GM12801 (cell line): ENCODE results near the gene CCT7.

Experiments
- TF ChIP-seq, protein P1 (sequence below): IDR thresholded peaks from one replicate; pipeline ENCODE4 v1.5.1; 2011; ENCODE audit warnings: control low read depth; ENCODE audit not compliant: insufficient read length; ENCODE audit errors: extremely low read depth

Gene CCT7

DNA sequence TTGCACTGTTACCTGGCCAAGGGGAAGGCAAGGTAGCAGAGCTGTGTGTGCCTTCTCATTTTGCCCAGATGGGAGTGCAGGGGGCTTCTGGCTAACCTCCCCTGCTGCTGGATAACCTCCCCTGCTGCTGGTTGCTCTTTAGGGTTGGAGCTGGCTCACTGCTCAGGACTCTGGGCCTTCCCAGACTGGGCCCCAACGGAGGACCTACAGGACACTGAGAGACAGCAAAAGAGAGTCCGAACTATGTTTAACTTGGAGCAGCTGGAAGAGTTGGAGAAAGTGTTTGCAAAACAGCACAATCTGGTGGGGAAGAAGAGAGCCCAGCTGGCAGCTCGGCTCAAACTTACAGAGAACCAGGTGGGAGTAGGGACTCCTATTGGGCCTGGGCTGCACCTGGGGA is 25.9 kb upstream of the CCT7 start:
- TF ChIP-seq, protein P1, sequence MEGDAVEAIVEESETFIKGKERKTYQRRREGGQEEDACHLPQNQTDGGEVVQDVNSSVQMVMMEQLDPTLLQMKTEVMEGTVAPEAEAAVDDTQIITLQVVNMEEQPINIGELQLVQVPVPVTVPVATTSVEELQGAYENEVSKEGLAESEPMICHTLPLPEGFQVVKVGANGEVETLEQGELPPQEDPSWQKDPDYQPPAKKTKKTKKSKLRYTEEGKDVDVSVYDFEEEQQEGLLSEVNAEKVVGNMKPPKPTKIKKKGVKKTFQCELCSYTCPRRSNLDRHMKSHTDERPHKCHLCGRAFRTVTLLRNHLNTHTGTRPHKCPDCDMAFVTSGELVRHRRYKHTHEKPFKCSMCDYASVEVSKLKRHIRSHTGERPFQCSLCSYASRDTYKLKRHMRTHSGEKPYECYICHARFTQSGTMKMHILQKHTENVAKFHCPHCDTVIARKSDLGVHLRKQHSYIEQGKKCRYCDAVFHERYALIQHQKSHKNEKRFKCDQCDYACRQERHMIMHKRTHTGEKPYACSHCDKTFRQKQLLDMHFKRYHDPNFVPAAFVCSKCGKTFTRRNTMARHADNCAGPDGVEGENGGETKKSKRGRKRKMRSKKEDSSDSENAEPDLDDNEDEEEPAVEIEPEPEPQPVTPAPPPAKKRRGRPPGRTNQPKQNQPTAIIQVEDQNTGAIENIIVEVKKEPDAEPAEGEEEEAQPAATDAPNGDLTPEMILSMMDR: no peak

DNA sequence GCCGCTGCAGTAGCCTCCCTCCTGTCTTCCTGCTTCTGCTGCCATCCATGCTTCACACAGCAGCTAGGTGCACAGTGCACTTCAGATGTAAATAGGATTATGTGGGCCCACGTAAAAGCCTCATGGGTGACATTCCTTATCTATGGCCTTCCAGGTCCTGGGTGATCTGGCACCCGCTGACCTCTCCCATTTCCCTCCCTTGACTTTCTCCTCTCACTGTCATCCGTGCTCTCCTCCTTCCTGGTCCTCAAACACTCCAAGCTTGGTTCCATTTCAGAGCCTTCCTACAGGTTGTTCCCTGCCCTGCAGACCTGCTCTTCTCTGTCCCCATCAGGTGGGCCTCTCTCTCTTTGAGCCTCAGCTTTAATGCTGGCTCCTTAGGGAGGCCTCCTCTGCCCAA is 24.1 kb upstream of the CCT7 start:
- TF ChIP-seq, protein P1: no peak

DNA sequence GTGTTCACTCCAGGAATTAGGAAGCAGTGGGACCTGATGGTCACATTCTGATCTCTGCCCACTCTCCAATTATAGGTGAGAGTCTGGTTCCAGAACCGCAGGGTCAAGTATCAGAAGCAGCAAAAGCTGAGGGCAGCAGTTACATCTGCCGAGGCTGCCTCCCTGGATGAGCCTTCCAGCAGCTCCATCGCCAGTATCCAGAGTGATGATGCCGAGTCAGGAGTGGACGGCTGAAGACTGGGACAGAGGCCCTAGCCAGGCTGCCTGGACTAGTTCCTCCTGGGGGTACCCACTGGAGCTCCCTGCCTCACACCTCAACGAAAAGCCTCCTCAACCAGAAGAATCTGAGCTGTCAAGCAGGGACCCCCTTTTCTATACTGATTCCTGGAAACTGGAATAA is 23.4 kb upstream of the CCT7 start:
- TF ChIP-seq, protein P1: no peak

DNA sequence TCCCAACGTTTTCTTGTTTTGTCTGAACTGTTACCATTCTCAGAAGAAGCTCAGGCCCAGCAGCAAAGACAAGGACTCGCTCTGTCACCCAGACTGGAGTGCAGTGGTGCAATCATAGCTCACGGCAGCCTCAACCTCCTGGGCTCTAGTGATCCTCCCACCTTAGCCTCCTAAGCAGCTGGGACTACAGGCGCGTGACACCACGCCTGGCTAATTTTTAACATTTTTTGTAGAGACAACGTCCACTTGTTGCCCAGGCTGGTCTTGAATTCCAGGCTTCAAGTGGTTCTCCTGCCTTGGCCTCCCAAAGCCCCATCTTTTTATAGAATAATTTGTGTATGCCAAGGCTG is 22.0 kb upstream of the CCT7 start:
- TF ChIP-seq, protein P1: no peak

DNA sequence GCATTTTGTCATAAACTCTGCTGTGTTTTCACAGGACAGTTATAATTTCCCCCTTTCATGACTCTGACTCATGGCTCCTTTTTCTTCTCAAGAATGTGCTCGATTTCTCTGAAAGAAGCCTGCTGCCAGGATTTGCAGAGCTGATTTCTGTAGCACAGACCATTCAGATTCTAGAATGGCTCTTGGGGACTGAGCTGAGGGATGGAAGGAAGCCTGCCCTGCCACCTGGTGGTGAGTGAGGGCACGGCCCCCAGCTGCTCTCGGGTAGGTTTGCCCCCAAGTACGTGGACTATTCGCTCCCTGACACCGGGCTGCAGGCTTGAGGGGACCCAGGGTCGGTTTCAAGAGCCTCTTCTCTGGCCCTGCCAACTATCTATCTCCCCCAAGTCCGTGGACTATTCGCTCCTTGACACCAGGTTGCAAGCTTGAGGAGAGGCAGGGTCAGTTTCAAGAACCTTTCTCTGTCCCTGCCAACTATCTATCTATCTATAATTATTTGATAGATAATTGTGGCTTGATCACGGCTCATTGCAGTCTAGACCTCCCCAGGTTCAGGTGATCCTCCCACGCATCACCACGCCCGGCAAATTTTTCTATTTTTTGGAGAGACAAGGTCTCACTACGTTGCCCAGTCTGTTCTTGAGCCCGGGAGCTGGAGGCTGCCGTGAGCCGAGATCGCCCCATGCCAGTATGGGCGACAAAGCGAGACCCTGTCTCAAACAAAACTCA is 21.5 kb upstream of the CCT7 start:
- TF ChIP-seq, protein P1: no peak

DNA sequence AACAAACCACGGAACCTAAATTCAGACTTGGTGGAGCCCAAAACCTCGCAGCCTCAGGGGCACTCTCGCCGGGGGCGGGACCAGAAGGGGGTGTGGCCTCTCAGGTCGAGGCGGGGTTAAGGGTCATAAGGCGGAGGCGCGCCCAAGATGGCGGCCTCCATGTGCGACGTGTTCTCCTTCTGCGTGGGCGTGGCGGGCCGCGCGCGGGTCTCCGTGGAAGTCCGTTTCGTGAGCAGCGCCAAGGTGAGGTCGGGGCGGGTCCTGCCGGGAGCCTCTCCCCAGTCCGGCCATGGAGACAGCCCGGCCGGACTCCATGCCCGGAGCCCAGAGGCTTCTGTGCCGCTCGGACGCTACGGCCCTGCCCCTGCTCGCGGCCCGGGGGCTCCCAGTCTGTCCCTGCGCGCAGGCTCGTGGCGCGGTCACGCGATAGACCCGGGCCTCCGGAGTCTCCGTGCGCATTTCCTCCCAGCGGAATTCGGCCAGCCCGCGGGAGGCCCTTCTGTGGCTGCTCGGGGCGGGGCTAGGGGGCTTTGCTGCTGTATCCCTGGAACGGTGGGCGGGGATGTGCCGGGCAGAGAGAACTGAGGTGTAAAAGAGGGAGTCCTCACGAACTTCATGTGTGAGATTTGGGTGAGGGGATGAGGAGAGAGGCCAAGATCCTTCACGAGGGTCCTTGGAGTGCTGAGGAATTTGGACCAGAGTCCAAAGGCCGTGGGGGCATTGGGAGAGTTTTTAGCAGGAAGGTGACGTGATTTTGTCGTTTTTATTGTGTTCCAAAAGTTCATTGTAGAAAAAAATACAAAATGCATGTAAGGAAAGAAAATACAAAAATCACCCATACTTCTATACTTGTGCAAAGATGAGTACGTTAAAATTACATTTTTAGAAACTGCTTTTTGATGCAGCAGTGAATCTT is 19.7 kb upstream of the CCT7 start, which contains the start of gene SMYD5:
Gene SMYD5 (plus strand): TSS at position 126 of the 916 bp plus-strand sequence. CDS start 22 bp downstream, at position 148.
- TF ChIP-seq, protein P1: no peak

DNA sequence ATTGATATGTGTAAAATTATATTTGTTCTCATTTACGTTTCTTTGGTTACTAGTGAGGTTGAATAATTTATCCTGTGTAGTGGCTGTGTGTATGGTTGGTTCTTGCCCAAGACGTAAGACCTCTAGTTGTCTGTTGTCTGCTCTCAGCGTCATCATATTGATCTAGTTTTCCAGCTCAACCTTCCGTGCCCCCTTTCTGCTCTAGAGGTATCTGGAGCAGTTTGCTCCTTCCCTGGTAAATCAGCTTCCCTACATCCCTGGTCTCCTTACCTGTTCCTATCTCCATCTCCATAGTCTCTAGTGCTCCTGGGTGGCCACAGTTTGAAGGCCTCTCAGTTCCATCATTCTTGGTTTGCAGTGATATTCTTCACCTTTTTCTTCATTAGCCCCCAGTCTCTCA is 18.9 kb upstream of the CCT7 start:
- TF ChIP-seq, protein P1: no peak
